GM12891 (cell line): Measurements from ENCODE around the gene TMEM132E.

Experiments
- DNase-seq: peaks from one replicate; pipeline ENCODE4 v3.0.0; 2011; ENCODE audit warnings: low spot score; ENCODE audit not compliant: insufficient read length
- FAIRE-seq: peaks from 2 replicates; lab custom pipeline; 2011; peaks lifted over from hg19 to GRCh38; lab: Jason Lieb, UNC
- PAX5 ChIP-seq: IDR thresholded peaks from 2 replicates; pipeline ENCODE4 v1.6.1; 2011; ENCODE audit warnings: low read length, moderate library complexity, mild to moderate bottlenecking; ENCODE audit not compliant: insufficient read depth, severe bottlenecking
- POLR2A ChIP-seq: IDR thresholded peaks from 2 replicates; pipeline ENCODE4 v1.6.1; 2011; ENCODE audit warnings: low read depth, low read length, control low read depth
- POLR2AphosphoS5 ChIP-seq: IDR thresholded peaks from 2 replicates; pipeline ENCODE4 v1.6.1; 2011; ENCODE audit warnings: low read depth, low read length, control low read depth
- POU2F2 ChIP-seq: IDR thresholded peaks from 2 replicates; pipeline ENCODE4 v1.6.1; 2011; ENCODE audit warnings: low read depth, mild to moderate bottlenecking, control low read depth, low read length, moderate library complexity
- SPI1 ChIP-seq: IDR thresholded peaks from 2 replicates; pipeline ENCODE4 v1.6.1; 2011; ENCODE audit warnings: low read depth, low read length, control low read depth
- TAF1 ChIP-seq: IDR thresholded peaks from 2 replicates; pipeline ENCODE4 v1.6.1; 2011; ENCODE audit warnings: low read depth, low read length, control low read depth

The TMEM132E gene

DNA sequence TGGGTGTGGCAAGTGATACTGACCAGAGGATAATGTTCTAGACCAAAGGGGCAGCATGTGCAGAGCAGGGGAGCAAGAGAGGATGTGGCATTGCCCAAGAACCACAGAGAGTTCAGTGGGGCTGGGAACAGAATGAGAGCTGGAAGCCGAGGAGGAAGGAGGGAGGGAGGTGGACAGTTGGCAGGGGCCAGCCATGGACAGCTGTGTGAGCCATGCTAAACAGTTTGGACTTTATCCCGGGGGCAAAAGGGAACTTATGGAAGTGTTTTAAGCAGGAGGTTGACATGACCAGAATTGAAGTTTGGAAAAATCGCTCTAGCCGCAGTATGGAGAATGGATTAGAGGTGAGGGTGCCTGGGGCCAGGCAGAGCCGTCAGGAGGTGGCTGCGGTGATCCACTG, 29.4 kb upstream of the TMEM132E start:
- no peak for DNase-seq
- TF ChIP-seq POLR2A: no peak
- TF ChIP-seq POU2F2: no peak
- TF ChIP-seq POLR2AphosphoS5: no peak
- TF ChIP-seq PAX5: no peak
- TF ChIP-seq TAF1: no peak
- TF ChIP-seq SPI1: no peak
- FAIRE-seq: no peak

- TF ChIP-seq POLR2A (no peak), POLR2AphosphoS5 (no peak), TAF1 (no peak), SPI1 (no peak), PAX5 (no peak), POU2F2 (no peak)
- no peak for FAIRE-seq
- no peak for DNase-seq
Observed at GRCh38 chr17:34553907-34554306, 25.5 kb upstream of the TMEM132E start.

DNA sequence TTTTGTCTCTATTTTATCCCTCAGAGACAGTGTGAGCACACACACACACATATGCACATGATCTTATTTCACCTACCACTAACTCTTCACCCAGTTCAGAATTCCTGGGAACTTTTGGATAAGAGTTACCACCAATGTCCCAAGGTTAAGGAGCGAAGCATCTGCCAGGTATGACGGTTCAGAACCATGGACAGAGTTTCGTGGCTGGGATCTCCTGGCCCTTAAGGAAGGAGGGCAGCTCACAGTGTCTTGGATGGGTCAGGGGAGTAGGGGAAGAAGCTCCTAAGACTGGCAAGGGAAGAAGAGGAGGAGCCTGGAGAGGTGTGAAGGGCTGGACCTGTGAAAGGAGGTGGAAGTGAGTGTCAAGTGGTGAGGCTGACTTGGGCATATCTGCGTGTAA, 23.0 kb upstream of the TMEM132E start:
- TF ChIP-seq PAX5 (no peak), POLR2A (no peak), TAF1 (no peak)
- DNase-seq (no peak), FAIRE-seq (no peak)

DNA sequence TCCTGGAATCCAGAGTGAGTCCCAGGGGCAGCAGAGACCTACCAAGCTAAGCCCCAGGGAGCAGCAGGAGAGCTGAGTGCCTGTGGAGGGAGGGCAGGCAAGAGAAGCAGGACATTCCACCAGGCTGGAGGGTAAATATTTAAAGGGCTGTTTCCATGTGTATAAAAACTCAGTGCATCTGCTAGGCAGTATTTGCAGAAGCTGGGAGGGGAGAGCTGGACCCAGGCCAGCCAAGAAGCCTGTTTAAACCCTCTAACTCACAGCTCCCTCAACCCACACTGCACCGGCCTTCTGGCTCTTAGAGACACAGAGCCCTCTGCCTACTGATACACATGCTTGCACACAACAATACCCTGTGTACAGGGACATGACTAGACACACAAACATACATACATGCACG, 22.5 kb upstream of the TMEM132E start:
- DNase-seq (no peak), FAIRE-seq (no peak)
- TF ChIP-seq PAX5: no peak
- no peak for TF ChIP-seq POU2F2
- TF ChIP-seq POLR2AphosphoS5: no peak
- TF ChIP-seq POLR2A: no peak
- no peak for TF ChIP-seq SPI1
- no peak for TF ChIP-seq TAF1

GRCh38 chr17:34561328-34561727, 18.1 kb upstream of the TMEM132E start:
- DNase-seq: no peak
- TF ChIP-seq PAX5 (no peak), TAF1 (no peak), POLR2AphosphoS5 (no peak), SPI1 (no peak), POLR2A (no peak), POU2F2 (no peak)
- no peak for FAIRE-seq

DNA sequence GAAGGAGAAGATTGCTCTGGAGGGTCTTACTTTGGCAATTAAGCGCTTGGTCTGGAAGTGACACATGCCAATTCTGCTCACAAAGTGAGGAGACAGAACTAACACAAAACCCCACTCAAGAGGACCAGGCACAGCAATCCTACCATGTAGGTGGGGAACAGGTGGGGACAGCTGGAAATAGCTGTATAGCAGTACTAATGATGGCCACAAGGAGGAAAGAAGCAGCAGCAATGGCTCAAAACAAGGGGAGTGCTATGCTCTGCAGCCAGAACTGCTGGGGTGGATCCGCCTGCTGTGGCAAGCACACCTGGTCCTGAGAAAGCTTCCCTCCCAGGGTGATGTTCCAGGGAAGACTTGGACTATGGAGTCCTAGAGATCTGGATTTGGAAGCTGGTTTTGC, 17.0 kb upstream of the TMEM132E start:
- TF ChIP-seq PAX5 (no peak), POU2F2 (no peak), POLR2A (no peak), TAF1 (no peak), SPI1 (no peak), POLR2AphosphoS5 (no peak)
- DNase-seq (no peak), FAIRE-seq (peak; percentile 26)

GRCh38 chr17:34565713-34566112, 13.7 kb upstream of the TMEM132E start:
- FAIRE-seq (no peak), DNase-seq (no peak)
- TF ChIP-seq POU2F2 (no peak), SPI1 (no peak), POLR2AphosphoS5 (no peak), PAX5 (no peak), TAF1 (no peak), POLR2A (no peak)

DNA sequence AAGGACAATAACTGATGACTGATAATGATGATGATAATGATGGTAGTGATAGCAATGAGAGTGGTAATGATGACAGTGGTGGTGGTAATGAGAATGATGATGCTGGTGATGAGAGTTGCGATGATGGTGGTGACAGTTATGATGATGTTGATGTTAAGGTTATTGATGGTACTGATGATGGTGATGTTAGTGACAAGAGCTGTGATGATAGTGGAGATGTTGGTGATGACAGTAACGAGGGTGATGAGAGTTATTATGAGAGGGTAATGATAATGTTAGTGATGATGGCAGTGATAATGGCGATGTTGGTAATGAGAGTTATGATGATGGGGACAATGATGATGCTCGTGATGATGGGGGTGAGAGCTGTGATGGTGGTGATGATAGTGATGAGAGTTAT, 13.2 kb upstream of the TMEM132E start:
- FAIRE-seq: no peak
- TF ChIP-seq TAF1 (no peak), POLR2AphosphoS5 (no peak)
- no peak for DNase-seq

- FAIRE-seq (no peak), DNase-seq (no peak)
- TF ChIP-seq POU2F2: no peak
- no peak for TF ChIP-seq POLR2A
- TF ChIP-seq POLR2AphosphoS5: no peak
- TF ChIP-seq PAX5: no peak
- TF ChIP-seq SPI1: no peak
- no peak for TF ChIP-seq TAF1
Observed at GRCh38 chr17:34566873-34567272, 12.5 kb upstream of the TMEM132E start.

GRCh38 chr17:34567691-34568465, 11.5 kb upstream of the TMEM132E start:
- DNase-seq (no peak), FAIRE-seq (no peak)
- TF ChIP-seq POLR2AphosphoS5 (no peak), POLR2A (no peak), POU2F2 (no peak)
